BJ (cell line): ENCODE results near the gene CTBP1. TPM values are rescaled to one million over a fixed set of nuclear protein-coding genes. Genes with fewer than 3 reads are reported as not detected.

Experiments
- CTCF ChIA-PET: fragments of 350-600 bp; formaldehyde crosslinking; extraction: SDS; loops from one replicate; lab custom pipeline; 2021; ENCODE audit warnings: antibody characterized with exemption, inconsistent platforms; lab: Yijun Ruan, JAX
- POLR2A ChIA-PET: fragments of 300-600 bp; sonication (Branson Sonifier 250); formaldehyde crosslinking; extraction: SDS; loops from one replicate; lab custom pipeline; 2021; ENCODE audit warnings: antibody characterized with exemption; lab: Charles Lee
- DNase-seq: peaks from one replicate; pipeline ENCODE4 v3.0.0-alpha.2; 2011; ENCODE audit warnings: low read depth
- H3K27me3 ChIP-seq: 2 replicates; pipeline ENCODE4 v1.6.0; 2011; ENCODE audit warnings: low read length; ENCODE audit not compliant: control insufficient read depth, insufficient read depth
- H3K36me3 ChIP-seq: 2 replicates; pipeline ENCODE4 v1.5.1; 2011; ENCODE audit warnings: low read length; ENCODE audit not compliant: control insufficient read depth, insufficient read depth
- H3K4me3 ChIP-seq: 2 replicates; pipeline ENCODE4 v1.5.1; 2011; ENCODE audit warnings: low read depth, mild to moderate bottlenecking, control low read depth, low read length
- CTCF ChIP-seq: IDR thresholded peaks from 2 replicates; pipeline ENCODE4 v1.5.1; 2011; ENCODE audit warnings: low read depth, mild to moderate bottlenecking, control low read depth, inconsistent platforms, low read length, moderate library complexity; ENCODE audit not compliant: insufficient read depth
- polyA plus RNA-seq: library from polyadenylated mRNA; depleted of rRNA; stranded (reverse); fragments of >200 nt; gene quantifications from 2 replicates; pipeline ENCODE4 v1.2.3, GENCODE V29; 2011

The CTBP1 gene
- polyA plus RNA-seq, 1 experiment = 106 TPM

GRCh38 chr4:1283711-1284110 lies 34.8 kb upstream of the CTBP1 start:
- H3K4me3 ChIP-seq = no peak overlapping the region
- no peak for TF ChIP-seq CTCF
- ChIA-PET CTCF (interaction anchor here (1.2 to 3.1 kb wide), 2 partner anchors 16 kb away, joined by 3 to 17 read pairs; no protein-coding TSS in a partner anchor), POLR2A (no interaction called here)
- DNase-seq = no peak
- H3K27me3 ChIP-seq = peaks cover 2% of the 10 kb centered on the region; the same call in 1 of the 2 replicates
- no peaks in the 10 kb centered on the region for H3K36me3 ChIP-seq

- POLR2A ChIA-PET = no interaction called here
- H3K36me3 ChIP-seq = no peaks in the 10 kb centered on the region
- peaks cover 2% of the 10 kb centered on the region; the same call in 1 of the 2 replicates for H3K27me3 ChIP-seq
- H3K4me3 ChIP-seq = no peak overlapping the region
- DNase-seq = no peak
- CTCF ChIA-PET = interaction anchor here (2.9 kb wide), 1 partner anchor 11 kb away, joined by 21 read pairs; no protein-coding TSS in a partner anchor
- no peak for TF ChIP-seq CTCF
Measured at GRCh38 chr4:1279253-1279652, 30.3 kb upstream of the CTBP1 start.

GRCh38 chr4:1277667-1278665 lies 29.0 kb upstream of the CTBP1 start:
- Histone ChIP-seq H3K4me3 (no peak overlapping the region), H3K36me3 (no peaks in the 10 kb centered on the region), H3K27me3 (peaks cover 2% of the 10 kb centered on the region; the same call in 1 of the 2 replicates)
- TF ChIP-seq CTCF = no peak
- ChIA-PET CTCF (interaction anchor here (1.0 to 2.9 kb wide), 3 partner anchors 9 to 70 kb away, joined by 3 to 21 read pairs (median 5); no protein-coding TSS in a partner anchor), POLR2A (no interaction called here)
- DNase-seq = no peak

- POLR2A ChIA-PET = no interaction called here
- CTCF ChIA-PET = interaction anchor here (1.8 to 2.9 kb wide), 2 partner anchors 9 to 10 kb away, joined by 5 to 21 read pairs; no protein-coding TSS in a partner anchor
- TF ChIP-seq CTCF = no peak
Measured at GRCh38 chr4:1276984-1277383, 28.1 kb upstream of the CTBP1 start.

GRCh38 chr4:1274871-1275270 lies 25.9 kb upstream of the CTBP1 start:
- Histone ChIP-seq H3K4me3 (no peak overlapping the region), H3K36me3 (no peaks in the 10 kb centered on the region), H3K27me3 (no peaks in the 10 kb centered on the region)
- ChIA-PET CTCF (interaction anchor here (0.8 kb wide), 1 partner anchor 12 kb away, joined by 4 read pairs; no protein-coding TSS in a partner anchor), POLR2A (no interaction called here)
- TF ChIP-seq CTCF = no peak
- DNase-seq = no peak

More at GRCh38 chr4:1276984-1277383, 28.1 kb upstream of the CTBP1 start:
- peaks cover 2% of the 10 kb centered on the region; the same call in 1 of the 2 replicates for H3K27me3 ChIP-seq
- DNase-seq = no peak
- no peak overlapping the region for H3K4me3 ChIP-seq
- no peaks in the 10 kb centered on the region for H3K36me3 ChIP-seq
